GM11168 (cell line): ENCODE data around the gene DLG2.
"Not testable (repeated sequence)": the region's sequence is repeated elsewhere in the genome, so short reads cannot be mapped to it uniquely, and the experiment has no call there.

Source experiments
- in situ Hi-C: fragments of 300-500 bp; cut with MboI; formaldehyde crosslinking; loops from one replicate; pipeline ENCODE4 v1.12.0; 2022; ENCODE audit warnings: low sequenced_read_pairs; ENCODE audit not compliant: unreplicated experiment

The DLG2 gene

GRCh38 chr11:84886344-84886743 is 740.8 kb downstream of the DLG2 start:
- in situ Hi-C loops: no loop called here

DNA sequence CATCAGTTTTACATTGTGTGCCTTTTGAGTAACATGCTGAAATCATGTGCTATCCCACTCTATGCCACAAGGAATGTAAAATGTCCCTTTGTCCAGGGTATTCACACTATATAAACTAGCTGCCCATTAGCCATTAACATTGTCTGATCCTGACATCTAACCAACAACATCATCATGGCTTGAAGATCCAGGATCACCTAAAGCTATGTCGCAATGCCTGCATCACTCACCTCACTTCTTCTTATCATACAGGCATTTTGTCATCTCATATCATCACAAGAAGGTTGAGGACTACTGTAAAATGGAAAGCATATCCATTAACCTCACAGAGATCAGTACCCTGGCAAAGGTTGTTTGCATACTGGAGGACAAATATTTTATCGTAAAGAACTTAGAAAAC is 742.3 kb downstream of the DLG2 start:
- in situ Hi-C loops: no loop called here

DNA sequence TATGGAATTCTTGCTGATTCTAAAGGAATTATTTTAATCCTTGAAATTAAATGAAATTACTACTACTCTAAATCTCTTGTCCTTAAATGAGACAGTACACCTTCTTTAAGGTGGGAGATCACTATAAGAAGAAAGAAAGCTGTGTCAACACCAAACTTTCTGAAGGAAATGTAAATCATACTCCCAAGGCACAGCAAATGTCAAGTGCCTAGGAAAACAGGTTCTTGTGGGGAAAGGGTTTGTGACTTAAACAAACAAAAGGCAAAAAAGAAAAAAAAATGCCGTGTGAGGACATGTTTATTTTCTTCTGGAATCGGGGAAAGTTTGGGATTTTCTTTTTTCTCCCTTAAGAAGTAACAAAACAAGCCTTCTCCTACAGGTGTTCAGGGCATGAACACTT is 745.1 kb downstream of the DLG2 start:
- in situ Hi-C loops: no loop called here

GRCh38 chr11:84871116-84871515 is 756.0 kb downstream of the DLG2 start:
- in situ Hi-C loops: no loop called here

GRCh38 chr11:84870486-84870885 is 756.7 kb downstream of the DLG2 start:
- in situ Hi-C loops: no loop called here

GRCh38 chr11:84866922-84867321 is 760.2 kb downstream of the DLG2 start:
- in situ Hi-C loops: no loop called here

DNA sequence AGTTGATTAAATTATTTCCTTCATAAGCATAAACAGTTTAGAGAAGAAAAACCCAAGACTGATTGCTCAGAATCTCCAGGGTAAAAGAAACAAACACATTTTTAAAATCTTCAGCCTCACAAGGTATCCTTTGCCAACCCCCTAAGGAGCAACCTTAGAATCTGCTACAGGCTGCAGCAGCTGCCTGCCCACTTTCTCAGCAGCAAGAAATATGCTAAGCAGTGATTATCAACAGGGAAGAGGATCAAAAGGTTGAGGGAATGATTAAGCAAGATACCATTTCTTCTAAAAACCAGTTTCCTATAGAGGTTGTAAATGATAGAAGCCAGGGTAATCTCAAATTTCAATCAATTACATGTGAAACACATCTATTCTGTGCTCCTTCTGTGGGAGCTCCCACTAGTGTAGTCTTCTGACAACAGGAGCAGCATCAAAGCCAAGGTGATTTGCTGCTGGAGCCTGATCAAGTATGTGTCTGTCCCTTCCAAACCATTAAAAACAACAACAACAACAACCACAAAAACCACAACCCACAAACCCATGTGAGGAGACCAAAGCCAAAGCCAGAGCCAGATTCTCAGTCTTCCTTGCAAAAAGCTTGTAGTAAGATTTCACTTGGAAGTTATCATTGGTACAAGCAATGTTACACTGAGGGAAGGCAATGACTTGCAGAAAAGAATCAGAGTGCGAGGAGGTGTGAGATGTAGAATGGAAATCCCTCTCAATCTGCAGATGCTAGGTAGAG is 761.2 kb downstream of the DLG2 start:
- in situ Hi-C loops: no loop called here

- in situ Hi-C loops: no loop called here
These were observed 761.9 kb downstream of the DLG2 start for GRCh38 chr11:84865257-84865656.

DNA sequence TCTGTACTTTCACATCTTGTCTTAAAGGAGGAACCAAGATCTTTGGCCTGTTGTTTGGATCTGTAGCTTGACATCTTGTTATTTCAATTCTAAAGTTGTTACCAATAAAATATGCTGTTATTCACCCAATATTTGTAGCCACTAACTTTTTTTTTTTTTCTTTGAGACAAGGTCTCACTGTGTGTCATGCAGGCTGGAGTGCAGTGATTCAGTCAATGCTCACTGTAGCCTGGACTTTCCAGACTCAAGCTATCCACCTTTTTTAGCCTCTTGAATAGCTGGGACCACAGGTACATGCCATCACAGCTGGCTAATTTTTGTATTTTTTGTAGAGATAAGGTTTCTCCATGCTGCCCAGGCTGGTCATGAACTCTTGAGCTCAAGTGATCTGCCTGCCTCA is 769.4 kb downstream of the DLG2 start:
- in situ Hi-C loops: no loop called here

- in situ Hi-C loops: no loop called here
These were observed 771.5 kb downstream of the DLG2 start for GRCh38 chr11:84855508-84856245.

DNA sequence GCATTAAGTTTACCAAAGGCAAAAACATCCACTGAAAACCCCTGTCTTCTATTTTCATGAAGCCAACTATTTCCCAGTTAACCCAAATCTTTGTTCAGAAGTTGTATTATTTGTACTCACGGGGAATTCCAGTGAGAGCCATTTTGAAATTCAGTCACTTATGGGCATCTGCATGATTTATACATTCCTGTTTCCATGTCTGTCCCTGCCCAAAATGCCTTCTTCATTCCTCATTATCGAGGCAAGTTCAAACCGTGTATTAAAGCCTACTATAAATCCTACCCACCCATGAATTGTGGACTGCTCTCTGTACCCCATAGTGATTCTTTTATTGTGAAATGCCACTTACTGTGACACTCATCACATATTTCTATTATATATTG is 772.7 kb downstream of the DLG2 start:
- in situ Hi-C loops: no loop called here

DNA sequence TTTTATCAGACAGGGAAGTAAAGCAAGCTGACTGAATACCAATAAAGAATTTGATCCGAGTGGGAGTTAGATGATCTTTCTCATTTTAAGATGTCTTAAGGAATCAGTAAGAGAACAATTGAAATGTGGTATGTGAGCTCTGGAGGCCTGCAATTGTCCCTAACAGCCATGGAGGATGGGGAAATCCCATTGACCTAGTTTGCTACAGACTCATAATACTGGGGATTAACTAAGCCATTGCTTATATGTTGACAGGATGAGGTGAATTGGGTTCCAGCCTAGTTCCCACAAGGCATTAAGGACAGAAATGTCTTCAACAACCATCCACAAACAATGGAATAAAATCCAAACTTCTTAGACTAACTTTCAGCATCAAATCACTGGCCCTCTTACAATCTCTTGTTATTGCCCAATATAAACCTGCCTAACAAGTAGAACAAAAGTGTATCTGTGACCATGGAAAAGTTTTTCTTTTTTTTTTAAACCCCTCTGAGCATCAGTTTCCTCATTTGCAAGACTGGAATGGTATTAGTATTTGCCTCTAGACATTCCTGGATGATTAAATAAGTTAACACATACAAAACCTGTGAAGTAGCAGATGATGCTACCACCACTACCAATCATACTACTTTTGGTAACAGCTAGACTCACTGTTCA is 773.2 kb downstream of the DLG2 start:
- in situ Hi-C loops: no loop called here

GRCh38 chr11:84847842-84848241 is 779.3 kb downstream of the DLG2 start:
- in situ Hi-C loops: no loop called here

DNA sequence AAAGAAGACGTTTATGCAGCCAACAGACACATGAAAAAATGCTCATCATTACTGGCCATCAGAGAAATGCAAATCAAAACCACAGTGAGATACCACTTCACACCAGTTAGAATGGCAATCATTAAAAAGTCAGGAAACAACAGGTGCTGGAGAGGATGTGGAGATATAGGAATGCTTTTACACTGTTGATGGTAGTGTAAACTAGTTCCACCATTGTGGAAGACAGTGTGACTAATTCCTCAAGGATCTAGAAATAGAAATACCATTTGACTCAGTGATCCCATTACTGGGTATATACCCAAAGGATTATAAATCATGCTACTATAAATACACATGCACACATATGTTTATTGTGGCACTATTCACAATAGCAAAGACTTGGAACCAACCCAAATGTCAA is 786.9 kb downstream of the DLG2 start:
- in situ Hi-C loops: not testable (repeated sequence)

DNA sequence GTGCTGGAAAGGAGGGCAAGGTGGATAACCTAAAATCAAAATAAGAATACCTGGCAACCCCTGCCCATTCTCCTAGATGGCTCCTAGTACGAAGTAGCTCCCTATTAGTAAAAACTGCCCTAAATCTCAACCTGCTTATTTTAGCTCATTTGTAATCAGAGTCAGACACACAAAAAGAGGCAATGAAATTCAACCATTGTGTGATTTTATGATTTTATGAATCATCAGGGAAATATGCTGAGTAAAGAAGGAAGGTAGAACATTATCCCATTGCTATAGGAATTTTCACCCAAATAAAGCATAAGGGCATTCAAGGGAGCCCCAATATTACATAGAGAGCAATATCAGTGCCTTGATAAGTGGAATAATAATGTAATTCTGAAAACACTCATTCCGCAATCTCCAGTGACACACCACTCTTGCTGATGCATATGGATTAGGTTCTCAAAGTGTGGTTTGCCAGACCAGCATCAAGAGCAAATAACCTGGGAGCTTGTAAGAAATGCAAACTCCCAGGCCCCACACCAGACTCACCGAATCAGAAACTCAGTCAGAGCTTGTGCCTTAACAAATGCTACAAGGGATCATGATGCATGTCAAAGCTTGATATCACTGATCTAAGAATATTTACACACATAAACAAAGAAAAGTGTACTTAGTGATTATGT is 789.6 kb downstream of the DLG2 start:
- in situ Hi-C loops: no loop called here

GRCh38 chr11:84836371-84836770 is 790.8 kb downstream of the DLG2 start:
- in situ Hi-C loops: no loop called here

GRCh38 chr11:84833488-84834088 is 793.6 kb downstream of the DLG2 start:
- in situ Hi-C loops: no loop called here

DNA sequence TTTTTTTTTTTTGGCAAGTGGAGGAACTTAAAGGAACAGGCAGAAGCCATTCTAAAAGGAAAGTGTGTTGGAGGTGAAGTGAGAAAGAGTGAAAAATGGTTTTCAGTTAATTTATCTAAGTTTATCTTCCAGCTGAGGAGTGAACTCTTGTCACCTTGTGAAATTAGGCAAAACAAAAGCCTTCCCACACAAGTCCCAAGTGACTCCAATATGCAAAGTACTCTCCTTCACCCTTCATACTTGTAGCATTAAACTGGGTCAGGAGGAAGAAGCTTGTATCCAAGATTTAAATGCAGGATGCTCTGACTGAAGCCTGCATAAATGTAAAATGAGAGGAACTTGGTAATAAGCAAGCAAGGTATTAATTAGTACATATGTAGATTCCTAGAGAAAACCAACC is 796.8 kb downstream of the DLG2 start:
- in situ Hi-C loops: no loop called here

GRCh38 chr11:84829162-84829561 is 798.0 kb downstream of the DLG2 start:
- in situ Hi-C loops: no loop called here

GRCh38 chr11:84828616-84829015 is 798.5 kb downstream of the DLG2 start:
- in situ Hi-C loops: no loop called here
